ENCODE data around the gene GPR78. TPM values are rescaled to one million over a fixed set of nuclear protein-coding genes. Genes with fewer than 3 reads are reported as not detected.

GPR78 gene
- total RNA-seq, 1 experiment from 2014 or later = not detected

GRCh38 chr4:8614365-8615193 lies 34.4 kb downstream of the GPR78 start:
- Histone ChIP-seq H3K36me3 (ENCODE audit: control insufficient read depth, insufficient read depth, low read length) (no peaks in the 10 kb centered on the region), H3K27me3 (ENCODE audit: control insufficient read depth, insufficient read depth, low read length) (no peaks in the 10 kb centered on the region), H3K4me1 (ENCODE audit: control insufficient read depth, insufficient read depth, low read length) (no peaks in the 10 kb centered on the region), H3K27ac (ENCODE audit: low read length) (no peak overlapping the region), H3K9me3 (ENCODE audit: control insufficient read depth, insufficient read depth, low read depth, low read length) (no peaks in the 10 kb centered on the region), H3K4me3 (ENCODE audit: low read depth in 2 of 2, low read length in 2 of 2) (no peak overlapping the region)
- in situ Hi-C loops (cut with HindIII; ENCODE audit: low pct_unique_long_range_greater_than_20kb, low sequenced_read_pairs) (no loop called here), intact Hi-C loops (cut with micrococcal nuclease; ENCODE audit: unreplicated experiment) (no loop called here)
- ATAC-seq (no peak), DNase-seq (ENCODE audit: low read depth, low spot score) (no peak)
- TF ChIP-seq POLR2AphosphoS5 (IDR thresholded peaks at IDR 0.05; ENCODE audit: low read depth, low read length) (no peak), REST (IDR thresholded peaks at IDR 0.05; ENCODE audit: insufficient read depth in 1 of 2, low read depth in 2 of 2, low read length in 1 of 2) (no peak), SIN3A (IDR thresholded peaks at IDR 0.05; ENCODE audit: borderline replicate concordance, insufficient read depth, low read depth, low read length) (no peak), TCF7L2 (IDR thresholded peaks at IDR 0.05; ENCODE audit: low read depth, low read length) (no peak)
- TF ChIP-seq, protein P1, sequence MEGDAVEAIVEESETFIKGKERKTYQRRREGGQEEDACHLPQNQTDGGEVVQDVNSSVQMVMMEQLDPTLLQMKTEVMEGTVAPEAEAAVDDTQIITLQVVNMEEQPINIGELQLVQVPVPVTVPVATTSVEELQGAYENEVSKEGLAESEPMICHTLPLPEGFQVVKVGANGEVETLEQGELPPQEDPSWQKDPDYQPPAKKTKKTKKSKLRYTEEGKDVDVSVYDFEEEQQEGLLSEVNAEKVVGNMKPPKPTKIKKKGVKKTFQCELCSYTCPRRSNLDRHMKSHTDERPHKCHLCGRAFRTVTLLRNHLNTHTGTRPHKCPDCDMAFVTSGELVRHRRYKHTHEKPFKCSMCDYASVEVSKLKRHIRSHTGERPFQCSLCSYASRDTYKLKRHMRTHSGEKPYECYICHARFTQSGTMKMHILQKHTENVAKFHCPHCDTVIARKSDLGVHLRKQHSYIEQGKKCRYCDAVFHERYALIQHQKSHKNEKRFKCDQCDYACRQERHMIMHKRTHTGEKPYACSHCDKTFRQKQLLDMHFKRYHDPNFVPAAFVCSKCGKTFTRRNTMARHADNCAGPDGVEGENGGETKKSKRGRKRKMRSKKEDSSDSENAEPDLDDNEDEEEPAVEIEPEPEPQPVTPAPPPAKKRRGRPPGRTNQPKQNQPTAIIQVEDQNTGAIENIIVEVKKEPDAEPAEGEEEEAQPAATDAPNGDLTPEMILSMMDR (IDR thresholded peaks at IDR 0.05) = no peak
- ChIA-PET CTCF (no interaction called here), POLR2A (no interaction called here)
- no TSS peak for BruUV-seq (replicated peaks)

GRCh38 chr4:8615366-8615765 lies 35.2 kb downstream of the GPR78 start:
- in situ Hi-C loops (cut with HindIII; ENCODE audit: low pct_unique_long_range_greater_than_20kb, low sequenced_read_pairs) (no loop called here), intact Hi-C loops (cut with micrococcal nuclease; ENCODE audit: unreplicated experiment) (no loop called here)
- ChIA-PET CTCF (no interaction called here), POLR2A (no interaction called here)
- H3K4me3 ChIP-seq (ENCODE audit: low read depth in 2 of 2, low read length in 2 of 2) = no peak overlapping the region
- H3K36me3 ChIP-seq (ENCODE audit: control insufficient read depth, insufficient read depth, low read length) = no peaks in the 10 kb centered on the region
- DNase-seq (ENCODE audit: low read depth, low spot score) (no peak), ATAC-seq (no peak)
- no peaks in the 10 kb centered on the region for H3K9me3 ChIP-seq (ENCODE audit: control insufficient read depth, insufficient read depth, low read depth, low read length)
- no peaks in the 10 kb centered on the region for H3K27me3 ChIP-seq (ENCODE audit: control insufficient read depth, insufficient read depth, low read length)
- no peak overlapping the region for H3K27ac ChIP-seq (ENCODE audit: low read length)
- H3K4me1 ChIP-seq (ENCODE audit: control insufficient read depth, insufficient read depth, low read length) = no peaks in the 10 kb centered on the region
- BruUV-seq (replicated peaks) = no TSS peak
- TF ChIP-seq POLR2AphosphoS5 (IDR thresholded peaks at IDR 0.05; ENCODE audit: low read depth, low read length) (no peak), REST (IDR thresholded peaks at IDR 0.05; ENCODE audit: insufficient read depth in 1 of 2, low read depth in 2 of 2, low read length in 1 of 2) (no peak), SIN3A (IDR thresholded peaks at IDR 0.05; ENCODE audit: borderline replicate concordance, insufficient read depth, low read depth, low read length) (no peak)
- TF ChIP-seq, protein P1 (IDR thresholded peaks at IDR 0.05) = no peak
